ENCODE measurements around the gene GET4.
"Not testable (repeated sequence)": the region's sequence is repeated elsewhere in the genome, so short reads cannot be mapped to it uniquely, and the experiment has no call there.

Gene GET4

GRCh38 chr7:930975-931758, 54.8 kb downstream of the GET4 start:
- DNase-seq (ENCODE audit: low spot score), result no peak

DNA sequence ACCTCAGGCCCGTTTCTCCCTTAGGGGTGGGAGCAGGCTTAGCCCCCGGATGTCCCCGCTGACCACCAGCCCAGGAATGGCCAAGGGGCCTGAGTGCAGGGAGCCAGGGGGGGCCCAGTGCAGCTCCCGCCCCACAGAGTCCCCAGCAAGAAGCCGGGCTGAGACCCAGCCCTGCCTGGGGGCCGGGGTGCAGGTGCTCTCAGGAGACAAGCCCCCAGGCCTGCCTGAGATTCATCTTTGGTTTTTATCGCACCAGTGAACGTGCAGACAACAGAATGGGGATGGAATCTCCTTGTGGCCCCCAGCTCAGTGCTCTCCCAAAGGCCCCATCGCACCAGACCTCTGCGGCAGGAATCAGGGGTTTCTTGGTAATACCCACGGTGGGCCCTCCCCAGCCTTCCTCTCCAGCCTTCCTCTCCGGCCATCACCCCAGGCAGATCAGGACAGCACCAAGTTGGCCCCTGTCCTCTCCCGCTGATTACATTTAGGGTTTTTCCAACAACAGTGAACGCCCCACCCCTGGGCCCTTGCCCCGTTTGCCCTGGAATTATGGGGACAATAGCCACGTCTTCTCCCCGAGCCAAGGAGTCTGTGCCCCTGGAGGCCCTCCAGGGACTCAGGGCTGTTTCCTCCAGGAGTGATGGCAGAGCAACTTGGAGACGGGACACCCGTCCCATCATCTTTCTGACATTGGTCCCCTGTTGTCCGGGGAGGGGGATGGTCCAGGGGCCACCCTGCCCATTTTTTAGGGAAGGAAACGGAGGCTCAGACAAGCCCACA, 55.7 kb downstream of the GET4 start:
- no peak for DNase-seq (ENCODE audit: low spot score)

- no peak for DNase-seq (ENCODE audit: low spot score)
These were observed 56.3 kb downstream of the GET4 start for GRCh38 chr7:932651-932975.

GRCh38 chr7:934469-935163, 58.3 kb downstream of the GET4 start:
- no peak for DNase-seq (ENCODE audit: low spot score)

GRCh38 chr7:935164-935873, 59.0 kb downstream of the GET4 start:
- no peak for DNase-seq (ENCODE audit: low spot score)

DNA sequence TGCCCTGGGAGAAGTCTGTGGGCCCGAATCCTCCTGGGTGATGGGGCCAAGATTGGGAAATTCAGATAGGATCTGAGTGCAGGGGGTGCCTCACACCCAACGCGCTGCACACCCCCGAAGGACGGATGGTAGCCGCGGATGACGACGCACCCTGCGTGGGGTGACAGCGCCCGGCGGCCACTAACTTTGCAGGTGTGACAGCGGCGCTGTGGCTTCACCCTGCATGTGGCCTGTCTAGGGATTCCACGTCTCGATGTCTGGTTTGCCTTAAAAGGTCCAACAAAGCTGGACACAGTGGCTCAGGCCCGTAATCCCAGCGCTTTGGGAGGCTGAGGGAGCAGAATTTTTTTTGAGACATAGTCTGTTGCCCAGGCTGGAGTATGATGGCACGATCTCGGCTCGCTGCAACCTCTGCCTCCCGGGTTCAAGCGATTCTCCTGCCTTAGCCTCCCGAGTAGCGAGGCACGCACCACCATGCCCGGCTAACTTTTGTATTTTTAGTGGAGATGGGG, 59.6 kb downstream of the GET4 start:
- DNase-seq (ENCODE audit: low spot score), result no peak

DNA sequence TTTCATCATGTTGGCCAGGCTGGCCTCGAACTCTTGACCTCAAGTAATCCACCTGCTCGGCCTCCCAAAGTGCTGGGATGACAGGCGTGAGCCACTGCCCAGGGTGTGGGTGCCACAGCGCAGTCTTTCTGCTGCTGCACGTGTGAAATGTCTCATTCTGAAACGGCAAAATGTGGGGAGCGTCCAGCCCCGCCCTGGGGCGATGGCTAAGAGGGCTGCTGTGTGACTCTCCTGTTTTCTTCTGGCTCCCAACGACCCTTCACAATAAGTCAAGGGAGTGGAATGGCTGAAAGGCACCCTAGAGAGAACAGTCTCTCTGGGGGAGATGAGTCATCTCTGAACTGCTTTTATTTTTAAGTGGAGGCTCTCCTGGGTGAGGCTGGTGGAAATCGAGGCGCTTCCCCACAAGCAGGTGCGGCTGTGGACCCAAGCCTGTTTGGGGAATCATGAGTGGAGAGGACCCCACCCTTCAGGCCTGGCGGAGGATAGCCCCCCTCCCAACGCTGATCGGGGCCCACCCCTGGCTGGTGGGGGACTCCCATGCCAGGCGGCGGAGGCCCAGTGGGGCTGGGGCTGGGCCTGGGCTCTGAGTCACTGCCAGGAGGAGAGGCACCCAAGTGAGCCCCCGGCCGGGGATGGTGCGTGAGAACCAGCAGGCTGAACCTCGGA, 60.2 kb downstream of the GET4 start:
- peak; percentile 28 for DNase-seq (ENCODE audit: low spot score)

GRCh38 chr7:937856-938484, 61.6 kb downstream of the GET4 start:
- DNase-seq (ENCODE audit: low spot score), result no peak

GRCh38 chr7:938546-939185, 62.3 kb downstream of the GET4 start:
- no peak for DNase-seq (ENCODE audit: low spot score)

DNA sequence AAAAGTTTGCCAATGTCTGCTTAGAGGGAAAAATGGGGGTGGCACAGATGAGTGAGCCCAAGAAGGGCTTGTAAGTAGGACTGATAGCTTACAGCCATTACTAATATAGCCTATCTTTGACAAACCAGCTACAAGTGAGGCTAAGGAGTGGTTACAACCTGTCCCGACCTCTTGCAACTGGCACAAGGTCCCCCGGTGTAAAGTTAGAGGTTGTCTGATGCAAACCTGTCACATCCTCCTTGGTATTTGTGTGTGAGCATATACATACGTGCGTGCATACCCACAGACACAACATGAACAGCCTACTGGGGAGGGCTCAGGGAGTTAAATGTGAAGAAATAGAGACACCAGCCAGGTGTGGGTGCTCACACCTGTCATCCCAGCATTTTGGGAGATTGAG, 63.5 kb downstream of the GET4 start:
- no peak for DNase-seq (ENCODE audit: low spot score)

DNA sequence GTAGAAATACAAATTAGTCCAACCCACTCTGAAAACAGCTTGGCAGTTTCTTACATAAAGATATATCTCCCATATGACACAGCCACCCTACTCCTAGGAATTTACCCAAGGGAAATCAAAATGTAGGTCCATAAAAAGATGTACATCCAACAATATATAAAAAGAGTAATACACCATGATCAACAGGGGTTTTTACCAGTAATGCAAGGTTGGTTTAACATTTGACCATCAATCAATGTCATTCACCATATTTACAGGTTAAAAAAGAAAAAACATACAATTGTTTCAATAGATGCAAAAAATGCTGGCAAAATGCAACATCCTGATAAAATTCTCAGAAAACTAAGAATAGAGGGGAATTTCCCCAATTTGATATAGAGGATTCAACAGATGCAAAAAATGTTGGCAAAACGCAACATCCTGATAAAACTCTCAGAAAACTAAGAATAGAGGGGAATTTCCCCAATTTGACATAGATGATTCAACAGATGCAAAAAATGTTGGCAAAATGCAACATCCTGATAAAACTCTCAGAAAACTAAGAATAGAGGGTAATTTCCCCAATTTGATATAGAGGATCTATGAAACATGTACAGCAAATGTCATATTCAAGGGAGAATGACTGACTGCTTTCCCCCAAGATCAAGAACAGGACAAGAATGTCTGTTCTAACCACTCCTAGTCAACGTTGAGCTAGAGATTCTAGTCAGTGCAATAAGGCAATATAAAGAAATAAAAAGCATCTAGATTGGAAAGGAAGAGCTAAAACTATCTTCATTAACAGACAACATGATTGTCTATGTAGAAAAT, 64.5 kb downstream of the GET4 start:
- no peak for DNase-seq (ENCODE audit: low spot score)

DNA sequence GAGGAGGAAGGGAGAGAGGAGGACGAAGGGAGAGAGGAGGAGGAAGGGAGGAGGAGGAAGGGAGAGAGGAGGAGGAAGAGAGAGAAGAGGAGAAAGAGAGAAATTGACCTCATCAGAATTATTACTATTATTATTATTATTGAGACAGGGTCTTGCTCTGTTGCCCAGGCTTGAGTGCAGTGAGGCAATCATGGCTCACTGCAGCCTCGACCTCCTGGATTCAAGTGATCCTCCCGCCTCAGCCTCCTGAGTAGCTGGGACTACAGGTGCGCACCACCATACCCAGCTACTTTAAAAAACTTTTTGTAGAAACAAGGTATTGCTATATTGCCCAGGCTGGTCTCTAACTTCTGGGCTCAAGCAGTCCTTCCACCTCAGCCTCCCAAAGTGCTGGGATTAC, 67.4 kb downstream of the GET4 start:
- not testable (repeated sequence) for DNase-seq (ENCODE audit: low spot score)

- no peak for DNase-seq (ENCODE audit: low spot score)
These were observed 68.4 kb downstream of the GET4 start for GRCh38 chr7:944744-945143.

DNA sequence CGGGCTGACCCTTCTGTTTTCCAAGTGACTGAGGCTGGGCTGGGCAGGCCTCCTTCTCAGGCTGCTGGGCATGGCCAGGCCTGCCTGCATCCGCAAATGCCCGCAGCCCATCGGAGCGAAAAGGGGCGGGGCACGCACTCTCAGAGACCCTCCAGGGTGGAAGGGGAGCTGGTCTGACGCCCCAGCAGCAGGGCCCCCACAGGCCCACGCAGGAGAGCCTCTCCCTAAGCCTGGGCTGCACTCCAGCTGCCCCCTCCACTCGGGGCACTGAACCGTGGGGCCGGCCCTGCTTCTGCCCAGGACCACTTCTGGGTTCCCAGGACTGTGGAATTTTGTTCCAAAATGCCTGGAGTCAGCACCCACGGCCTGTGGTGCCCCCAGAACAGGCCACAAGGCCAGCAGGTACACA, 68.8 kb downstream of the GET4 start:
- DNase-seq (ENCODE audit: low spot score), result no peak

- no peak for DNase-seq (ENCODE audit: low spot score)
These were observed 69.4 kb downstream of the GET4 start for GRCh38 chr7:945556-946255.
